GM18526 (cell line): ENCODE results near the gene REPIN1.
A peak's percentile ranks its signal among the peaks of the same experiment; 100 is the strongest.

Source experiments
- POLR2A ChIP-seq: IDR thresholded peaks from 3 replicates; pipeline ENCODE4 v1.6.1; 2011; ENCODE audit not compliant: insufficient read length; ENCODE audit errors: extremely low read depth

The REPIN1 gene

DNA sequence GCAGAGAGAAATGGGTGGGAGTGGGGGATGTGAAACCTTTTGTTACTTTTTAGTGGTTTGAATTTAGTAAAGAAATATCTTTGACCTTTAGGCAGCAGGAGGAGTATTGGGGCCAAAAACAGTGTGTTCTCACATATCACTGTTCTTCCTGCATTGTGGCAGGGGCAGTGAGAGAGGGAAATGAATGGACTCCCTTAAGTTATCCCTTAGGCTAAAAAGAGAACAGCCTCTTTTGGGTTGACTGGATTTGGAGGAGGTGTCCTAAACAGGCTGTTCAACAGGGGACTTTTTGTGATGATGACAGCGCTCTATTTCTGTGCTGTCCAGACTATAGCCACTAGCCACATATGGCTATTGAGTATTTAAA, 32.8 kb downstream of the REPIN1 start:
- TF ChIP-seq POLR2A, result no peak

DNA sequence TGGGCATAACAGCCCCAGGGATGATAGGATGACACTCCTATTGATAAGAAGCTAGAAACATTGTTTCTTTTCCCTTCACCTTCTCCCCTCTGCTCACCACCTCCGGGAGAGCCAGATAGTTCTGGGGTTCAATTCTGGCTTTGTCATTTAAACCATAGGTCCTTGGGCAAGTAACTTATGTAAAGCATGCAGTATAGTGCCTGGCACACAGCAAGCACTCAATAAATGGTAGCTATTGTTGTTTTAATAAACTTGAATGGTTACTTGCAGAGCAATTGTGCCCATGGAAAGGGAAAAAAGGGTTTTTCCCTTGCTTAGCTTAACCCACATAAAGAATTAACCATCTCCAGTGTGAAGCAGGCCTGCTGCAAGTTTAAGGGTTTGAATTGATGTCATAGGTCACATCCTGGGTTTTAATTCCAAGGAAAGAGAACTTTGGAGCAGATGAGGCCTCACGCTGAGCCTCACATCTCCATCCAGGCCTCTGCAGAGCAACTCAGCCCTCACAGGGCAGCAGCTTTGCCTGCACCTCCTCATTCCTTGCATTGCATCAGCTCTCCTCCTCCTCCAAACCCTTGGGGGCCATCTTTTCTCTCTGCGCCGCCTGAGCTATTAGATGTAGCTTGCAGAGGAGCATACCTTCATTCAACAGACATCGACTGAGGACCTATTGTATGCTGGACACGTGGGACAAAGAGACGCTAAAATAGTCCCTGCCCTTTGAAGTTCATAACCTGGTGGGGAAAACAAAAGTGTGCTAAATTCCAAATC, 33.4 kb downstream of the REPIN1 start:
- no peak for TF ChIP-seq POLR2A

DNA sequence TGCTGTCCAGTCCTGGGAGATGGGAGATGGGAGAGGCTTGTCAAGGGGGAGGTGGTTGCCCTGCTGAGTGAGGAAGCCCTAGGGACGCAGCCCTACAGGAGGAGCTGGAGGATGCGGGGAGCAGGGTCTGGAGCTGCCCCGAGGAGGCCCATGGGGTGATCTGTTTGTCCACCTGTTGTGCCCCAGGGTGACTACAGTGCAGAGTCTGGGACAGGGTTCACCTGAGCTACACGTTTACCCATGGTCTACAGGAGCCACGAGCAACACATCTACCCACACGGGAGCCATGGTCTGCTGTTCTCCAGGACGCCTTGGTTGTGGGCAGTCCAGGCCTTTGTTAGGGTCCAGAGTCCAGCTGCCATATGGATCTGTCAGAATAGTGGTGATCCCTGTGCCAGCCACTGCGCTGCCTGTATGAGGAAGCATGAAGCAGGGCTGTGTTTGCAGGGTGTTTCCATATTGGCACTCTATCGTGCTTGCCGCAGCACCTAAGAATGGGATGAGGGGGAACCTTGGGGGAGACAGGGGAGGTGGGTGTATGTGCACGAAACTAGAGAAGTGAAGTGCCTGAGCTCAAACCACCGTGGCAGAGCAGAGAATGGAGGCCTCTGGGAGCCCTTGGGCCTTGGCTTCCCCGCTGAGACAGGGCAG, 34.2 kb downstream of the REPIN1 start:
- TF ChIP-seq POLR2A, result no peak

DNA sequence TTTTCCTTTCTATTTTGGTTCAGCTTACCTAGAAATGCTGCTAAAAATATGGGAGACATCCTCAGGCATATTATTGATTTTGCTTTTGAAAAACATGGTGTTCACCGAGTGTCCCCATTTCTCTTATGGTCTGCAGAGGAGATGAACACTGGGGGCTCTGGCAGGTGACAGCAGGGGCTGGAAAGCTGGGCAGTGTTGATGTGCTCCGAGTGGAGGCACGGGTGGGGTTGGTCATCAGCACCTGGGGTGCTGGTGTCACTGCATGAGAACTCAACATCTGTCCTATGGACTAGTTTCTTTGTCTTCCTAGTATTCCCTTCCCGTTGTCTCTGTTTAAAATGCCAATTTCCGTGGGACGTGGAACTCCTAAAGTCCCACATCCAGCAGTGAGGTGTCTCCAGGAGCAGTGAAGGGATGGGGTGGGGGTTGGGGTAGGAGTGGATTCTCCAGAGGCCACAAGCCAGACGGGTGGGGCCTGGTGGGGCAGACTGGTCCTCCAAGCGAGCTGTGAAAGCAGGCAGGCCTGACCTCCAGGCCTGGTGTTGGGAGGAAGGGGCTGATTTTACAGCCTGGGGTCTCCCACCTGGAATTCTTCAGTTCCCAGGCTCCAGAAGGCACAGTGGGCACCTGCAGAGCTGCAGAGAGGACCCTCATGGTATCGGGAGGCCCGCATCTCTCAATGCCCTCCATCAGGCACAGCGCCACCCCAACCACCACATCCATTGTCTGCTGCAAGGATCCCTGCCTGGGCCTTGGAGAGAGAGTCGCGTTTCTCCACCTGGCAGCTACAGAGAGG, 35.0 kb downstream of the REPIN1 start:
- TF ChIP-seq POLR2A, result no peak

DNA sequence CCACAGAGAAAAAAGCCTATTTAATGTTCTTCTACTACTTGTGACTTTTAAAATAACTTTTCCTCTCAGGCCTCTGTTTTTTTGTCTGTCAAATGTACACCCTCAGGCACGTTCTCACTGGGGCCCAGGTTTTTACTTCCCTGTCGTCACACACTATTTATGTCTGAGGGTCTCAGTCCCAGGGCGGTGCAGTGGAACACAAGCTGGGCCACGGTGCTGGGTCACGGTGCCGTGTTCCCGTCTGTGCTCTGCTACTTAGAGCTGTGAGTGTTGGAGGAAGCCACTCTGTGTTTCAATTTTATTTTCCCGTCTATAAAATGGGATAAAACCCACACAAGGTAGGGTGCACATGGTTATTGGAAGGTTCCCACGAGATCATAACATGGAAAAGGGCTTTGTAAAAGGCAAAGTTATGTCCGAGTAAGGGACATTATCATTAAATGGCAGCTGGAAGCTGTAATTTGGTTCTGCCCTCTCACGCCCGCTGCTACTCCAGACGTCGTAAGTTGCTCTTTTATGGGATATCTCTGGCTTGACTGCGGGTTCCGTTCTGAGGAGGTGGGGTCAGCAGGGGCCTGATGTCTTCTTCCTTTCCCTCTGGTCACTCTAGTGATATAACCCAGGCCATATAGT, 35.7 kb downstream of the REPIN1 start:
- TF ChIP-seq POLR2A, result no peak

DNA sequence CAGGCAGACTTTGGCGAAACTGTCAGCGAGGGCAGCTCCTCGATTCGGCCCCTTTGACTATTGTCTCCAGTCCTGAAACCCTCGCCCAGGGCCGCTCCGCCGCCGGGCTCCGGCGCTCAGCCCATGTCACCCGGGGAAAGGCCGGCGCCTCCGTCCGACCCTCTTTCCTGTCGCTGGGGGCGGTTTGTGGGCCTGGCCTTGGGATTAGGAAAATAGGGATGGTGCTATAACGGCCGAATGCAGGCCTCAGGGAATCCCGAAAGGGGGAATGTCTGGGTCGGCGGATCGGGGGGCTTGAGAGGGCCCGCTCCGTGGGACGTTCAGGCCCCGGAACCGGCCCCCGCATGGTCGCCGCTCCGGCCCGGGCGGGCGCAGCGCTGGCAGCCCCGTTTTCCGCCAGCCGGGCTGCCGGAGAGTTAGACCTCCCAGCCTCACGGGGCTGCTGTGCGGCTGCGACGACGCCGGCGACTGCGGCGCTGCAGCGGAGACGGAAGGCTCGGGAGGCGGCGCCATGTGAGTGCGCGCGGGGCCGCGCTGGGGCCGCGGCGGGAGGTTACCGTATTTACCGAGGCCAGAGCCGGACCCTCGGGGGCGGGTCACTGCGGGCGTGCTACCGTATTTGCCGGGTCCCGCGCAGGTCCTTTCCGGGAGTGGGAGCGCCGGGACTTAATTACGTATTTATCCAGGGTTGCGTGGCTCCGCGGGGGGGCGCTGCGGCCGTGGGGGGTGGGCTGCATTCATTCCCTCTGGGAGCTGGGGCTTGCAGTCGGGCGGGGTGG, 36.4 kb downstream of the REPIN1 start:
- TF ChIP-seq POLR2A, result peak; percentile 90

DNA sequence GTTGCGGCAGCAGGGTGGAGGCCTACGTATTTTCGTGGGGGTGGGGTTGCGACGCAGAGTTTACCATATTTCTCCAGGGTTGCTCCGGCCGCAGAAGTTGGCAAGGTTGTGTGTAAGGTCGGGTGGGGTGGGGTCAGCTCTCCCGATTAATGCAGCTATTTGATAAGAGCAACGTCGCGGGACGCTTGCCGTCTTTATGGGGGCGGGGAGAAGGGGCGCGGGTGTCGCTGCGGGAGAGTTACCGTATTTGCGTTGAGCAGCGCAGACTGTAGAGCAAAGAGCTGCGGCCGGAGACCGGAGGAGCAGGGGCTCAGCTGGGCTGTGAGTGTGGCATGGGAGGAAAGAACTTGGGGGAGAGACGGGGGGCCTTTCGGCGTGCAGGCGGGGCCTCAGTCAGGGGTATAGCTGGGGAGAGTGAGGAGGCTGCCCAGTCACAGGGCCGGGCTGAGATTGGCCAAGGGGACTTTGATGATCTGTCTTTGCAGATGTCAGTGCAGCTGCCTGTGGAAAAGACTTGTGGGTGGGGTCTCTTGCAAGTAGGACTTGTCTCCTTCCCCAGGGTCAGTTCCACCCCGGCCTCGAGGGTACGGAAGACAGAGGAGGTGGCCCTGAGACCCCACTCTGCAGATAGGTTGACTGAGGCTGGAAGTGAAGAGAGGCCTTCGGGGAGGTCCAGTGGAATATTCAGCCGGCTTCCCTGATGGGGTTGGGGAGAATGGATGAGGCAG, 37.1 kb downstream of the REPIN1 start:
- TF ChIP-seq POLR2A, result peak; percentile 41

DNA sequence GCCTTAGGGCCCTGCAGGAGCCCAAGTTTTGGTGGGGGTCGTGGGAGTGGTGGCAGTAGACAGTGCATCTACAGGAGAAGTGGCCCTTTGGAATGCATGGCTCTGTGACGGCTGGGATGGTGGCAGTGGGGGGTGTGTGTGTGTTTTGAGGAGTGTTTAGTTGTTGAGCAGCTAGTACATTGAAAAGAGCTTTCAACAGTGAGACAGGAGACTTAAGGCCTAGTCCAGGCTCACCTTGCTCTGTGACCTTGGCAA, 37.6 kb downstream of the REPIN1 start:
- no peak for TF ChIP-seq POLR2A

DNA sequence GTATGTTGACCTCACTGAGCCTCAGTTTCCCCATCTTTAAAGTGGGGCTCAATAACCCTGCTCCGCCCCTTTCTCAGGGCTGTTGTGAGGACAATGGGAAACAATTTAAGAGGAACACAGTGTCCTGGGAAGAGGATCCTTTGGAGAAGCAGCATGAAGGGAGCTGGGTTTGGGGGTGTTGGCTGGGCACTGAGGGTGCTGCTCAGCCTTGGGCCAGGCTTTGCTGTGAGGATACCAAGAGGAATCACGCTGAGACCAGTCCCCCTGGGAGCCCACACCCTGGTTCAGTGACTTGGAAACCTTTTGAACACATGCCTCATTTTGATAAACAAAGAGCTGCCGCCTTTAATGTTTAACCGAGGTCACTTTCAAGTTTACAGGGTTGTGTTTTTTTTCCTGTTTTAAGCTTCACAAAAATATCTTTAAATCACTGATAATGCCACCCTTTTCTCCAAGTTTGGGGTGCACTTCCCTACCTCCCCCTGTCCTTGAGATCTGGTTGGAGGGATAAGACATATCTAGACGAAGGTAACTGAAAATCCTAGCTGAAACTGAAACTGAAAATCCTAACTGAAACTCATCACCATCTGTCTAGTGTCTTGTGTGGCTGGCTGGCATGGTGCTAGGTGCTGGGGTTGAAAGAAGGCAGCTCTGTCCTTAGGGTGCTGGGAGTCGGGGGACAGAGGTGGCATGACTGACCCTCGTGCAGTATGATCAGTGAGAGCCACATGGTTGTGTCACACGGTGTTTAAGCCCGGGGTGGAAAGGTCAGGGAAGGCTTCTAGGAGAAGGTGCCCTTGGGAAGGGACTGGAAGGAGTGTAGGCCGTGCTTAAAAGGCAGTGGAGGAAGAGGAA, 38.2 kb downstream of the REPIN1 start:
- peak; percentile 31 for TF ChIP-seq POLR2A

DNA sequence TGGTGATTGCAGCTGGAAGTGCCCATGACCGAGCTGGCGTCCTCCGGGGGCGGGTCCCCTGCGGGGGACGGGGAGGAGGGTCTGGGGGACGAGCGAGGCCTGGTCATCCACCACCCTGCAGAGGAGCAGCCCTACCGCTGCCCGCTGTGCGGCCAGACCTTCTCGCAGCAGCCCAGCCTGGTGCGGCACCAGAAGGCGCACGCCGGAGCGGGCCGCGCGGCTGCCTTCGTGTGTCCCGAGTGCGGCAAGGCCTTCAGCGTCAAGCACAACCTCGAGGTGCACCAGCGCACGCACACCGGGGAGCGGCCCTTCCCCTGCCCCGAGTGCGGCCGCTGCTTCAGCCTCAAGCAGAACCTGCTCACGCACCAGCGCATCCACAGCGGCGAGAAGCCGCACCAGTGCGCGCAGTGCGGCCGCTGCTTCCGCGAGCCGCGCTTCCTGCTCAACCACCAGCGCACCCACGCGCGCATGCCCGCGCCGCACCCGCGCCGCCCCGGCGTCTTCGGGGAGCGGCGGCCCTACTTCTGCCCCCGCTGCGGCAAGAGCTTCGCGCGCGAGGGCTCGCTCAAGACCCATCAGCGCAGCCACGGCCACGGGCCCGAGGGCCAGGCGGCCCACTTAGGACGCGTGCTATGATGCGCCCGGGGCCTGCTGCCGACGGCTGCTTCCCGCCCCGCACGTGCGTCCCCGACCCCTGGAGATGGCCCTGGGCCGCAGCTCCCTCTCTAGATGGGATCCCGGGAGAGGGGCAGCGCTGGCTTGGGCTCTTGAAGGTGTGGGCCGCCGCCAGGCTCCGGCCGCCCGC, 39.2 kb downstream of the REPIN1 start:
- no peak for TF ChIP-seq POLR2A

DNA sequence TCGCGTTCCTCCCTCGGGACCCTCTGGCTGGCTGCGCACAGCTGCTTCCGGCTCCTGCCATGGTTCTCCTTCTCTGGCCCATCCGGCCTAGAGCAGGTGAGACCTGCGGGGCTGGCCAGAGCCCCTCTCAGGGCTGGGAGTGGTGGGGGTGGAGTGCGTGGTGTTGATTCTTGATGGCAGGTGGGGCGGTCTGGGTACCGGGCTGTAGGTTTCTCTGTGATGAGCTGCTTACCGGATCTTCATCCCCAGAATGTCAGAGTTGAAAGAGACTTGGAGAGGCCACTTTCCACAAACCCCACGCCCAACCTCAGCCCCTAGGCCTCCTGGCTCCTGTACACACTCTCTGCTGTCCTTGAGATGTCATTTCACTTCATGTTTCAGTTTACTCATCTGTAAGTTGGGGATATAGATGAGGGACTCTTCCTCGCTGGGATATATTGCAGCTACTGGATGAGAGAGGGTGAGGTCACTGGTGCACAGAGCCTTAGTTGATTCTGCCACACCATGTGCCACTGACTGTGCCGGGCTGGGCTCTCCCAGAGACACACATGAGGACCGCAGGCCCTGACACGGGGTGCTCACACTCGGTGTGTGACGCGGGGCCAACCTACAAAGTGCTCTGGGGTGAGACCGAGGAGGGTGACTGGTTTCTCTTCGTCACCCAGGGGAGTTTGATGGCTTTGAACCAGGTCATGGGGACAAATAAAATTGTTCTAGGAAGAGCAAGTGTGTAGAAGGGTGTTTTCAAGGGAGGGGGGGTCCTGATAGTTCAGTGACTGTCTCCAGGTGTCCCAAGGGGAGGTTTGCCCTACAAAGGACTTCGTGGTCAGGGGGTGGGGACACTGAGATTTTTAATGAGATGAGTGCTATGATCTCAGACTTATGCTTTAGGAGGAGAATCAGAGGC, 40.0 kb downstream of the REPIN1 start:
- TF ChIP-seq POLR2A, result no peak

DNA sequence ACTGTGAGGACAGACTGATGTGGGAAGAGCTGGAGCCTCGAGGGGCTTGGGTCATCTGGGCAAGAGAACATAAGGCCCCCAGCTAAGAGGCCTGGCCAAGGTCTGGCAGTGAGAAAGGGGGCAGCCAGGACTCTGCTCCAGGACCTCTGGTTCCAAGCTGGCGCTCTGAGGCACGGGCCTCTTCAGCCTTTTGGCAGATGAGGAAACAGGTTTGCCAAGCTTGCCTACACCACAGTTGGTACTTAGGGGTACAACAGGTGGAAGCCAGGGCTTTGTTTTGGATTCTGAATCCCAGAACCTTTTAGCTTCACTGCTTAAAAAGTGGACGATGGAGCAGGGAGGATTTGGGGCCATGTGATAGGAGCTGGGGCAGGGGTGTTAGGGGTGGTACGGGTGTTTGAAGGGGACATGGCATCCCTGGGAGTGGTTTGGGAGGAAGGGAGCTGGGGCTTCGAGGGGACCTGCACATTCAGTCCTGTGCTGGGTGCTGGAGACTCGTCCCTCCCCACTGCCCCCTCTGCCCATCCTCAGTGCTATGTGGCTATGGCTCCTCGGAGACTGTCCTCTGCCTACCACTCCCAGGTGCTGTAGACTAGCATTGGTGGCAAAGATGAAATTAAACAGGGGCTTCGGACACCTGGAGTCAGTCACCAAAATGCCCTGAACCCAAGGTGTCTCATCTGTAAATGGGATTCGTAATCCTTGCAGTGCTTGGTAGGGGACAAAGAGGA, 40.8 kb downstream of the REPIN1 start:
- no peak for TF ChIP-seq POLR2A
